GM12801 (cell line): ENCODE measurements around the gene HCFC1R1.

Source experiments
- CTCF ChIP-seq: IDR thresholded peaks from one replicate; pipeline ENCODE4 v1.5.1; 2011; ENCODE audit warnings: control low read depth; ENCODE audit not compliant: insufficient read length; ENCODE audit errors: extremely low read depth

Gene HCFC1R1

DNA sequence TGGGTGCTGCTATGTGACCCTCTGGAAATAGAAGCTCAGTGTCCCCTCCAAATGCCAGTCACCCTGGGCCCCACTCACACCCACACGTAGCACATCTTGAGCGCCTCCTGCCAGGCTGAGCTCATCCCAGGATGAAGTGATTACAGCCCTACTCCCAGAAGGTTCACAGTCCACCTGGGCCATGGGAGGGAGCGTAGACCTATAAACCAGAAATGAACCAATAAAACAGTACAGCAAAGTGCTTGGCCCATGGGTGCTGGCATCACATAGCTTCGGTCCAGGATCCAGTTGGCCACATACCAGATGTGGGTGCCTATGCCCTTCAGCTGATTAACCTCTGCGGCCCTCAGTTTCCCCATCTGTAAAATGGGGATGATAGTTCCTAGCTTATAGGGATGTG lies 15.2 kb upstream of the HCFC1R1 start:
- TF ChIP-seq CTCF = no peak

- no peak for TF ChIP-seq CTCF
These were observed 14.5 kb upstream of the HCFC1R1 start for GRCh38 chr16:3038256-3038655.

DNA sequence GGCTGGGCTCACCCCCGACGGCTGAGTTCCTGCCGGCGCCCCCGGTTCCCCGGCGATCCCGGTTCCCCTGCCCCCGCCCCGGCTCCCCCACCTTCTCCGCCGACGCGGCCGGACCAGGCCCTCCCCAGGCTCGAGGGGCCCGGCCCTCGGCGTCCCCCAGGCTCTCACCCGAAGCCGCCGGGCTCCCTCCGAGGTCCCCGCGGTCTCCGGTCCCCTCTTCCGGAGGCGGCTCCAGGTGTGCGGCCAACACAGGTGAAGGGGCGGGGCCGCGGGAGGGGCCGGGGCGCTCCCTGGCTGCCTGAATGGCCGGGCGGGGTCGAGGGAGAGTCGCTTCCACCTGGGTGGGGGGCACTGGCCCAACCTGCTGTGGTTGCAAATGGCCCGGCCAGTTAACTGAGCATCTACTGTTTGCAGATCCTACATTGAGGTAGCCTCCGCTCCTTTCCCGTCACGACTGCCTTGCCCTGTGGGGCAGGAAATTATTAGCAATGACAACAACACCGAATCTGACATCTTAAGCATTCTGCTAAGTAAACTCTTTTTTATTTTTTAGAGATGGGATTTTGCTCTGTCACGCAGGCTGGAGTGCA lies 13.1 kb upstream of the HCFC1R1 start, which contains the start of gene BICDL2:
BICDL2 (minus strand) TSS at position 219 of the 590 bp plus-strand sequence. CDS start 1,448 bp downstream, outside the sequence.
- TF ChIP-seq CTCF = no peak

- TF ChIP-seq CTCF = no peak
These were observed 12.4 kb upstream of the HCFC1R1 start for GRCh38 chr16:3035972-3036725.

DNA sequence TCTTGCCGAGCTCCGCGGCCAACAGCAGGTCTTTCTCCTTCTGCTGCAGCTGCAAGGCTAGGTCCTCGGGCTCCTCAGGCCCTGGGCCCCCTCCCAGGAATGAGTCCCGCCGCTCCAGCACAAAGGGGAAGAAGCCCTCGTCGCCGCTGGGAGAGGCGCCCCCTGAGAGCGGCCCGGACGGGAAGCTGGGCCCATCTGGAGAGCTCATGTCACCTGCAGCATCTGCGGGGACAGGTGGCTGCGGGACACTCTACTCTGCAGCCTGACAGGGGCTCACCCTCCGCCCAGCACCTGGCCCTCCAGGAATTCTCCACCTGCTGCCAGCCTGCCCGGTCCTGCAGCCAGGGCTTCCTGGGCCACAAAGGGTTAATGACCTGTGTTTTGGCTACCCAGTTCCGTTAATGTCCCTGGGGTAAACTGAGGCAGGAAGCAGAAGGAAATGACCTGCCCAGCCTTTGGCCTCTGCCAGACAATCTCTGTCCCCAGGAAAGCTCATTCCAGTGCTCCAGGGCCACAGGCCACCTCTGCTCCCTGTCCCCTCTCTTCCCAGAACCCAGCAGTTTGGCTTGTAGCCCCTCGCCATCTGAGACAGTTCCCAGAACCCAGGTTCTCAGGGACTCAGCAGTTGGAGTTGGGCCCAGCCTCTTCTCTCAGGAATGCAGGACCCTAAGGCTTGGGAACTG lies 11.7 kb upstream of the HCFC1R1 start:
- TF ChIP-seq CTCF = no peak

DNA sequence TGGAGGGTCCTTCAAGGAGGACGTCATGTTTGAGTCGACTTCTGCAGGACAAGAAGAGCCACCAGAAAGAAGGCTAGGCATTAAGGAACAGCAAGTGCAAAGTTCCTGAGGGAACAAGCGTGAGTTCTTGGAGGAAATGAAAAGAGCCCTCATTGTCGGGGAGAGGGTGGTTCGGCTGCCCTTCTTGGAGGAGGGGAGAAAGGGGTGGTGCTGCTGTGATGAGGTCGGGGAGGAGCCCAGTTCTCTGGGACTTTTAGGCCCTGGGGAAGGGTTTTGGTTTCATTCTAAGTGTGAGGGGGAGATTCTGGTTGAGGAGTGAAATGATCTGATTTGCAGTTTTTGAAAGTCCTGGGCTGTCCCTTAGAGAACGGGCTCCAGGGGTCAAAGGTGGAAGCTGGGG lies 8.9 kb upstream of the HCFC1R1 start:
- TF ChIP-seq CTCF = no peak
